Measurements from ENCODE around the gene SEPTIN12. TPM values are rescaled to one million over a fixed set of nuclear protein-coding genes. Genes with fewer than 3 reads are reported as not detected.

Gene SEPTIN12
- total and polyA plus RNA-seq, 2 of the 8 experiments (the other 6 are each of a cell fraction or from before 2014, with no cell fraction given): 0.24 TPM; not detected in 1

GRCh38 chr16:4796982-4797804 is 9.0 kb upstream of the SEPTIN12 start:
- Histone ChIP-seq H3K23ac (ENCODE audit: insufficient read length) (no peak overlapping the region), H3K23me2 (ENCODE audit: low read depth, low read length) (peaks cover 8% of the 10 kb centered on the region; the same call in 1 of the 2 replicates), H3K27me3 (replicated peaks in 1 of 4; ENCODE audit: control insufficient read depth in 3 of 4, extremely low read depth in 1 of 4, insufficient read depth in 3 of 4, low read length in 3 of 4) (no peaks in the 10 kb centered on the region), H2AK5ac (ENCODE audit: low read depth, low read length) (no peak overlapping the region), H4K20me1 (replicated peaks in 1 of 2; ENCODE audit: control insufficient read depth in 1 of 2, insufficient read depth in 2 of 2, low read length in 2 of 2) (peaks cover 0 to 5% of the 10 kb centered on the region in 2 experiments), H3K79me2 (ENCODE audit: control insufficient read depth in 1 of 2, insufficient read depth in 2 of 2, low read length in 2 of 2) (no peaks in the 10 kb centered on the region), H3K36me3 (ENCODE audit: control insufficient read depth in 2 of 4, insufficient read depth in 4 of 4, low read length in 3 of 4) (peaks cover 0 to 2% (median 0%) of the 10 kb centered on the region in 4 experiments; a peak in 3 of 8 replicates), H3K9ac (replicated peaks in 1 of 4; ENCODE audit: extremely low read depth in 1 of 4, low read depth in 3 of 4, low read length in 3 of 4) (no peak overlapping the region), H3K56ac (replicated peaks; ENCODE audit: insufficient read length, low read depth, low read length) (no peak overlapping the region), H3K9me3 (ENCODE audit: insufficient read depth in 2 of 2, low read depth in 1 of 2, low read length in 1 of 2) (no peaks in the 10 kb centered on the region), H3K4me2 (ENCODE audit: insufficient read depth in 1 of 2, low read depth in 2 of 2, low read length in 2 of 2) (no peak overlapping the region), H3K79me1 (ENCODE audit: low read depth, low read length) (no peaks in the 10 kb centered on the region), H2BK12ac (ENCODE audit: low read depth, low read length) (no peak overlapping the region), H2BK120ac (replicated peaks; ENCODE audit: low read depth, low read length) (no peak overlapping the region), H3K27ac (ENCODE audit: low read depth, low read length) (no peak overlapping the region), H3K18ac (ENCODE audit: extremely low read depth, low read length) (no peak overlapping the region), H4K8ac (ENCODE audit: extremely low read depth, insufficient read depth, low read length) (no peak overlapping the region), H3K14ac (ENCODE audit: insufficient read length) (no peak overlapping the region), H3K4ac (replicated peaks; ENCODE audit: insufficient read length, low read depth, low read length) (no peak overlapping the region), H2AFZ (ENCODE audit: low read length) (no peak overlapping the region), H3K4me1 (replicated peaks in 1 of 4; ENCODE audit: control insufficient read depth in 3 of 4, insufficient read depth in 4 of 4, low read length in 3 of 4) (peaks cover 0 to 14% (median 8%) of the 10 kb centered on the region in 4 experiments; a peak in 4 of 7 replicates), H4K5ac (ENCODE audit: insufficient read length, low read depth, low read length) (no peak overlapping the region), H4K91ac (replicated peaks; ENCODE audit: insufficient read length, low read length) (no peak overlapping the region), H3K4me3 (ENCODE audit: extremely low read depth in 1 of 4, insufficient read depth in 2 of 4, low read depth in 3 of 4, low read length in 4 of 4) (no peak overlapping the region), H2BK20ac (ENCODE audit: low read length) (no peak overlapping the region), H2BK15ac (ENCODE audit: low read length) (no peak overlapping the region), H2BK5ac (ENCODE audit: low read depth, low read length) (no peak overlapping the region)
- ChIA-PET POLR2A (ENCODE audit: partially characterized antibody) (interaction anchor here (0.7 to 1.6 kb wide), 2 partner anchors 11 to 12 kb away, joined by 4 read pairs; no protein-coding TSS in a partner anchor), CTCF (ENCODE audit: partially characterized antibody) (interaction anchor here (0.6 to 0.9 kb wide), 2 partner anchors 40 to 80 kb away, joined by 3 read pairs; no protein-coding TSS in a partner anchor)
- DNase-seq (ENCODE audit: low read depth in 1 of 2, low spot score in 2 of 2) (no peak), FAIRE-seq (no peak)
- 79% methylated on average over 21 of the region's 21 CpGs; no CpG with 5 or more reads in 1 of the 2 experiments for WGBS, 2 experiments (ENCODE audit: extremely low coverage in 1 of 2, insufficient coverage in 1 of 2, insufficient read length in 1 of 2, insufficient replicate concordance in 2 of 2, low coverage in 1 of 2, low lambda C conversion rate in 2 of 2, missing lambda C conversion rate in 1 of 2)
- no peak for TF ChIP-seq CBX5 (IDR thresholded peaks at IDR 0.05; ENCODE audit: low read depth, low read length)
- no peak for TF ChIP-seq JUND (IDR thresholded peaks at IDR 0.05; ENCODE audit: low read length)
- TF ChIP-seq HDAC6 (IDR thresholded peaks at IDR 0.05; ENCODE audit: low read depth, low read length): no peak
- no peak for TF ChIP-seq SAP30 (IDR thresholded peaks at IDR 0.05; ENCODE audit: insufficient read depth, insufficient replicate concordance, low read length)
- no peak for TF ChIP-seq KDM5A (IDR thresholded peaks at IDR 0.05; ENCODE audit: low read length)
- TF ChIP-seq YY1 (IDR thresholded peaks at IDR 0.05; ENCODE audit: low read depth, low read length): no peak
- no peak for TF ChIP-seq ATF3 (IDR thresholded peaks at IDR 0.05; ENCODE audit: insufficient read depth, low read depth, low read length)
- TF ChIP-seq POU5F1 (IDR thresholded peaks at IDR 0.05; ENCODE audit: low read depth, low read length): no peak
- no peak for TF ChIP-seq SRF (IDR thresholded peaks at IDR 0.05; ENCODE audit: low read depth, low read length)
- TF ChIP-seq NRF1 (IDR thresholded peaks at IDR 0.05; ENCODE audit: low read depth, low read length): no peak
- TF ChIP-seq ZNF274 (IDR thresholded peaks at IDR 0.05; ENCODE audit: borderline replicate concordance, extremely low read depth, low read length): no peak
- no peak for TF ChIP-seq PHF8 (conservative IDR thresholded peaks at IDR 0.05; ENCODE audit: low read depth, low read length)

All from H1 (cell line).